ENCODE data around the gene IGF2BP3.

IGF2BP3 gene

DNA sequence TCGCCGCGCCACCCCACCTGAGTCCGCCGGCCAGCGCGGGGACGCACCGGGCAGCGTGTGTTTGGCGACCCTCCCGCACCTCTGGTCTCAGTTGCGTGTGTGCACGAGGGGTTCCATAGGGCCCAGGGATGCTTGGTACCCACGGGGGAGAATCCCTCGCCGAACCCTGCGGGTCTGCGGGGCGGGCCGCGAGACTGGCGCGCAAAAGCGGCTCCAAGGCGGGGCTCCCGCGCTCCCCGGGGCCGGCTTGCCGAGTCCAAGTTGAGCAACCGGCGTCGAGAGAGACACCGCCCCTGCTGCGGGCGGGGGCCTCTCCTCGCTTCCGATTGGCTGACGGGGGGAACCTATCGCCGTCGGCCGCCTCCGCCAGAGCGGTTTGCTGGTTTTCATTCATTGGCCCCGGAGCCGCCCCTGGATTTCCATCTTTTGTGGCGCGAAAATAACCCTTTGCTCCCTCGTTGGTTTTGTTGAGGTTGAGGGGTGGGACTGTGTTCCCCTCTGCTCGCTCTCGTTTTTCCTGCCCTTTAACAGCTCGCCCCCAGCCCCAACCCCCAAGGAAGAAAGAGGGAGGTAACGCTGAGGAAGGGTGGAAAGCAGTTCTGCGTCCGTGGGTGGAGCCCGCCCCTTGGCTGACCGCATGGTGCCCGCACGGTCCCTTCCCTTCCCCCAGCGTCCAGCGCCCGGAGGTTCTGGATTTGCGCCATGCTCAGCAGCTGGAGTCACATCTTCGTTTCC is 4.0 kb upstream of the IGF2BP3 start (continued):
- TF ChIP-seq, protein P1, sequence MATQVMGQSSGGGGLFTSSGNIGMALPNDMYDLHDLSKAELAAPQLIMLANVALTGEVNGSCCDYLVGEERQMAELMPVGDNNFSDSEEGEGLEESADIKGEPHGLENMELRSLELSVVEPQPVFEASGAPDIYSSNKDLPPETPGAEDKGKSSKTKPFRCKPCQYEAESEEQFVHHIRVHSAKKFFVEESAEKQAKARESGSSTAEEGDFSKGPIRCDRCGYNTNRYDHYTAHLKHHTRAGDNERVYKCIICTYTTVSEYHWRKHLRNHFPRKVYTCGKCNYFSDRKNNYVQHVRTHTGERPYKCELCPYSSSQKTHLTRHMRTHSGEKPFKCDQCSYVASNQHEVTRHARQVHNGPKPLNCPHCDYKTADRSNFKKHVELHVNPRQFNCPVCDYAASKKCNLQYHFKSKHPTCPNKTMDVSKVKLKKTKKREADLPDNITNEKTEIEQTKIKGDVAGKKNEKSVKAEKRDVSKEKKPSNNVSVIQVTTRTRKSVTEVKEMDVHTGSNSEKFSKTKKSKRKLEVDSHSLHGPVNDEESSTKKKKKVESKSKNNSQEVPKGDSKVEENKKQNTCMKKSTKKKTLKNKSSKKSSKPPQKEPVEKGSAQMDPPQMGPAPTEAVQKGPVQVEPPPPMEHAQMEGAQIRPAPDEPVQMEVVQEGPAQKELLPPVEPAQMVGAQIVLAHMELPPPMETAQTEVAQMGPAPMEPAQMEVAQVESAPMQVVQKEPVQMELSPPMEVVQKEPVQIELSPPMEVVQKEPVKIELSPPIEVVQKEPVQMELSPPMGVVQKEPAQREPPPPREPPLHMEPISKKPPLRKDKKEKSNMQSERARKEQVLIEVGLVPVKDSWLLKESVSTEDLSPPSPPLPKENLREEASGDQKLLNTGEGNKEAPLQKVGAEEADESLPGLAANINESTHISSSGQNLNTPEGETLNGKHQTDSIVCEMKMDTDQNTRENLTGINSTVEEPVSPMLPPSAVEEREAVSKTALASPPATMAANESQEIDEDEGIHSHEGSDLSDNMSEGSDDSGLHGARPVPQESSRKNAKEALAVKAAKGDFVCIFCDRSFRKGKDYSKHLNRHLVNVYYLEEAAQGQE (tag by site-specific recombination; IDR thresholded peaks at IDR 0.05), result peak; percentile 44; the same call in 1 of the 2 replicates
- TF ChIP-seq ZBTB17 (tag by site-specific recombination; IDR thresholded peaks at IDR 0.05), result peak; percentile 75
- TF ChIP-seq, protein P2, sequence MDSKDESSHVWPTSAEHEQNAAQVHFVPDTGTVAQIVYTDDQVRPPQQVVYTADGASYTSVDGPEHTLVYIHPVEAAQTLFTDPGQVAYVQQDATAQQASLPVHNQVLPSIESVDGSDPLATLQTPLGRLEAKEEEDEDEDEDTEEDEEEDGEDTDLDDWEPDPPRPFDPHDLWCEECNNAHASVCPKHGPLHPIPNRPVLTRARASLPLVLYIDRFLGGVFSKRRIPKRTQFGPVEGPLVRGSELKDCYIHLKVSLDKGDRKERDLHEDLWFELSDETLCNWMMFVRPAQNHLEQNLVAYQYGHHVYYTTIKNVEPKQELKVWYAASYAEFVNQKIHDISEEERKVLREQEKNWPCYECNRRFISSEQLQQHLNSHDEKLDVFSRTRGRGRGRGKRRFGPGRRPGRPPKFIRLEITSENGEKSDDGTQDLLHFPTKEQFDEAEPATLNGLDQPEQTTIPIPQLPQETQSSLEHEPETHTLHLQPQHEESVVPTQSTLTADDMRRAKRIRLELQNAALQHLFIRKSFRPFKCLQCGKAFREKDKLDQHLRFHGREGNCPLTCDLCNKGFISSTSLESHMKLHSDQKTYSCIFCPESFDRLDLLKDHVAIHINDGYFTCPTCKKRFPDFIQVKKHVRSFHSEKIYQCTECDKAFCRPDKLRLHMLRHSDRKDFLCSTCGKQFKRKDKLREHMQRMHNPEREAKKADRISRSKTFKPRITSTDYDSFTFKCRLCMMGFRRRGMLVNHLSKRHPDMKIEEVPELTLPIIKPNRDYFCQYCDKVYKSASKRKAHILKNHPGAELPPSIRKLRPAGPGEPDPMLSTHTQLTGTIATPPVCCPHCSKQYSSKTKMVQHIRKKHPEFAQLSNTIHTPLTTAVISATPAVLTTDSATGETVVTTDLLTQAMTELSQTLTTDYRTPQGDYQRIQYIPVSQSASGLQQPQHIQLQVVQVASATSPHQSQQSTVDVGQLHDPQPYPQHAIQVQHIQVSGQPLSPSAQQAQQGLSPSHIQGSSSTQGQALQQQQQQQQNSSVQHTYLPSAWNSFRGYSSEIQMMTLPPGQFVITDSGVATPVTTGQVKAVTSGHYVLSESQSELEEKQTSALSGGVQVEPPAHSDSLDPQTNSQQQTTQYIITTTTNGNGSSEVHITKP (tag by site-specific recombination; IDR thresholded peaks at IDR 0.05), result peak; percentile 91
- TF ChIP-seq ZNF24 (tag by site-specific recombination; IDR thresholded peaks at IDR 0.05), result 0 out of 2 replicates have a peak, but pooled peaks have one; percentile 20
- no peak for TF ChIP-seq ZNF48 (tag by site-specific recombination; IDR thresholded peaks at IDR 0.05)
- TF ChIP-seq, protein P3, sequence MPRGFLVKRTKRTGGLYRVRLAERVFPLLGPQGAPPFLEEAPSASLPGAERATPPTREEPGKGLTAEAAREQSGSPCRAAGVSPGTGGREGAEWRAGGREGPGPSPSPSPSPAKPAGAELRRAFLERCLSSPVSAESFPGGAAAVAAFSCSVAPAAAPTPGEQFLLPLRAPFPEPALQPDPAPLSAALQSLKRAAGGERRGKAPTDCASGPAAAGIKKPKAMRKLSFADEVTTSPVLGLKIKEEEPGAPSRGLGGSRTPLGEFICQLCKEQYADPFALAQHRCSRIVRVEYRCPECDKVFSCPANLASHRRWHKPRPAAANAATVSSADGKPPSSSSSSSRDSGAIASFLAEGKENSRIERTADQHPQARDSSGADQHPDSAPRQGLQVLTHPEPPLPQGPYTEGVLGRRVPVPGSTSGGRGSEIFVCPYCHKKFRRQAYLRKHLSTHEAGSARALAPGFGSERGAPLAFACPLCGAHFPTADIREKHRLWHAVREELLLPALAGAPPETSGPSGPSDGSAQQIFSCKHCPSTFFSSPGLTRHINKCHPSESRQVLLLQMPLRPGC (tag by site-specific recombination; IDR thresholded peaks at IDR 0.05), result 0 out of 2 replicates have a peak, but pooled peaks have one; percentile 6
- peak; percentile 91 for TF ChIP-seq ZNF596 (tag by site-specific recombination; IDR thresholded peaks at IDR 0.05)
- peak; percentile 58 for TF ChIP-seq ZFP37 (tag by site-specific recombination; IDR thresholded peaks at IDR 0.05)
- TF ChIP-seq ZNF239 (tag by site-specific recombination; IDR thresholded peaks at IDR 0.05), result no peak
- TF ChIP-seq ZNF660 (tag by site-specific recombination; IDR thresholded peaks at IDR 0.05), result peak; percentile 88
- no peak for TF ChIP-seq ZNF292 (tag by site-specific recombination; IDR thresholded peaks at IDR 0.05; ENCODE audit: borderline replicate concordance, low read depth)
- TF ChIP-seq ZBTB7A (tag by site-specific recombination; IDR thresholded peaks at IDR 0.05; ENCODE audit: low read depth), result peak; percentile 43; the same call in 1 of the 2 replicates
- no peak for TF ChIP-seq ZNF560 (tag by site-specific recombination; IDR thresholded peaks at IDR 0.05; ENCODE audit: borderline replicate concordance)
- no peak for TF ChIP-seq ZNF777 (tag by site-specific recombination; IDR thresholded peaks at IDR 0.05; ENCODE audit: borderline replicate concordance)
- TF ChIP-seq ZFP3 (tag by site-specific recombination; IDR thresholded peaks at IDR 0.05; ENCODE audit: low read depth), result no peak
- peak; percentile 91 for TF ChIP-seq GLIS2 (tag by site-specific recombination; IDR thresholded peaks at IDR 0.05)
- TF ChIP-seq PRDM1 (tag by site-specific recombination; IDR thresholded peaks at IDR 0.05), result 0 out of 2 replicates have a peak, but pooled peaks have one; percentile 29
- TF ChIP-seq, protein P4, sequence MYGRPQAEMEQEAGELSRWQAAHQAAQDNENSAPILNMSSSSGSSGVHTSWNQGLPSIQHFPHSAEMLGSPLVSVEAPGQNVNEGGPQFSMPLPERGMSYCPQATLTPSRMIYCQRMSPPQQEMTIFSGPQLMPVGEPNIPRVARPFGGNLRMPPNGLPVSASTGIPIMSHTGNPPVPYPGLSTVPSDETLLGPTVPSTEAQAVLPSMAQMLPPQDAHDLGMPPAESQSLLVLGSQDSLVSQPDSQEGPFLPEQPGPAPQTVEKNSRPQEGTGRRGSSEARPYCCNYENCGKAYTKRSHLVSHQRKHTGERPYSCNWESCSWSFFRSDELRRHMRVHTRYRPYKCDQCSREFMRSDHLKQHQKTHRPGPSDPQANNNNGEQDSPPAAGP (tag by site-specific recombination; IDR thresholded peaks at IDR 0.05), result peak; percentile 43; the same call in 1 of the 2 replicates
- no peak for TF ChIP-seq ZNF184 (tag by site-specific recombination; IDR thresholded peaks at IDR 0.05)
- peak; percentile 51; the same call in 1 of the 2 replicates for TF ChIP-seq ZNF2 (tag by site-specific recombination; IDR thresholded peaks at IDR 0.05)
- TF ChIP-seq, protein P5, sequence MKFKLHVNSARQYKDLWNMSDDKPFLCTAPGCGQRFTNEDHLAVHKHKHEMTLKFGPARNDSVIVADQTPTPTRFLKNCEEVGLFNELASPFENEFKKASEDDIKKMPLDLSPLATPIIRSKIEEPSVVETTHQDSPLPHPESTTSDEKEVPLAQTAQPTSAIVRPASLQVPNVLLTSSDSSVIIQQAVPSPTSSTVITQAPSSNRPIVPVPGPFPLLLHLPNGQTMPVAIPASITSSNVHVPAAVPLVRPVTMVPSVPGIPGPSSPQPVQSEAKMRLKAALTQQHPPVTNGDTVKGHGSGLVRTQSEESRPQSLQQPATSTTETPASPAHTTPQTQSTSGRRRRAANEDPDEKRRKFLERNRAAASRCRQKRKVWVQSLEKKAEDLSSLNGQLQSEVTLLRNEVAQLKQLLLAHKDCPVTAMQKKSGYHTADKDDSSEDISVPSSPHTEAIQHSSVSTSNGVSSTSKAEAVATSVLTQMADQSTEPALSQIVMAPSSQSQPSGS (tag by site-specific recombination; IDR thresholded peaks at IDR 0.05; ENCODE audit: low read depth), result no peak
- peak; percentile 64; the same call in 1 of the 2 replicates for TF ChIP-seq REPIN1 (tag by site-specific recombination; IDR thresholded peaks at IDR 0.05; ENCODE audit: low read depth)
- no peak for TF ChIP-seq ZNF404 (tag by site-specific recombination; IDR thresholded peaks at IDR 0.05)
- peak; percentile 56 for TF ChIP-seq ZNF501 (tag by site-specific recombination; IDR thresholded peaks at IDR 0.05)
- no peak for TF ChIP-seq ZNF621 (tag by site-specific recombination; IDR thresholded peaks at IDR 0.05)
- no peak for TF ChIP-seq TRIM28 (IDR thresholded peaks at IDR 0.05; ENCODE audit: borderline replicate concordance, low read length)
- TF ChIP-seq, protein P6, sequence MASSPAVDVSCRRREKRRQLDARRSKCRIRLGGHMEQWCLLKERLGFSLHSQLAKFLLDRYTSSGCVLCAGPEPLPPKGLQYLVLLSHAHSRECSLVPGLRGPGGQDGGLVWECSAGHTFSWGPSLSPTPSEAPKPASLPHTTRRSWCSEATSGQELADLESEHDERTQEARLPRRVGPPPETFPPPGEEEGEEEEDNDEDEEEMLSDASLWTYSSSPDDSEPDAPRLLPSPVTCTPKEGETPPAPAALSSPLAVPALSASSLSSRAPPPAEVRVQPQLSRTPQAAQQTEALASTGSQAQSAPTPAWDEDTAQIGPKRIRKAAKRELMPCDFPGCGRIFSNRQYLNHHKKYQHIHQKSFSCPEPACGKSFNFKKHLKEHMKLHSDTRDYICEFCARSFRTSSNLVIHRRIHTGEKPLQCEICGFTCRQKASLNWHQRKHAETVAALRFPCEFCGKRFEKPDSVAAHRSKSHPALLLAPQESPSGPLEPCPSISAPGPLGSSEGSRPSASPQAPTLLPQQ (tag by site-specific recombination; IDR thresholded peaks at IDR 0.05), result peak; percentile 54

All from HEK293 (cell line).